GM12874 (cell line): ENCODE measurements around the gene SLC6A13.

Source experiments
- CTCF ChIP-seq: IDR thresholded peaks from 2 replicates; pipeline ENCODE4 v1.5.1; 2011; ENCODE audit warnings: low read depth, mild to moderate bottlenecking, control low read depth, low read length, moderate library complexity; ENCODE audit not compliant: insufficient read depth

Gene SLC6A13

GRCh38 chr12:262817-263216 is at the start of gene SLC6A13:
Gene SLC6A13 (minus strand): TSS chr12:262836. CDS start chr12:260052, 2,784 bp downstream.
- TF ChIP-seq CTCF, result no peak

- TF ChIP-seq CTCF, result no peak
Measured at GRCh38 chr12:308511-308910, 45.9 kb upstream of the SLC6A13 start.

GRCh38 chr12:307406-307805 is 44.8 kb upstream of the SLC6A13 start:
- TF ChIP-seq CTCF, result no peak

- TF ChIP-seq CTCF, result no peak
Measured at GRCh38 chr12:304805-305204, 42.2 kb upstream of the SLC6A13 start.

GRCh38 chr12:295132-295531 is 32.5 kb upstream of the SLC6A13 start:
- TF ChIP-seq CTCF, result no peak

GRCh38 chr12:293199-293598 is 30.6 kb upstream of the SLC6A13 start:
- TF ChIP-seq CTCF, result no peak

- TF ChIP-seq CTCF, result no peak
Measured at GRCh38 chr12:292186-292585, 29.6 kb upstream of the SLC6A13 start.
